Activated naive CD4-positive, alpha-beta T cell treated with anti-CD3 and anti-CD28 coated beads, Interleukin-2, amount 50 U/mL, for 24 hours (primary cell): ENCODE results near the gene CHD2.

Experiments
- H3K27ac Mint-ChIP-seq: one replicate; pipeline ENCODE4 v1.8.0; 2021; ENCODE audit warnings: mild to moderate bottlenecking, mixed read lengths
- H3K27me3 Mint-ChIP-seq: one replicate; pipeline ENCODE4 v1.8.0; 2021; ENCODE audit warnings: mixed read lengths
- H3K36me3 Mint-ChIP-seq: one replicate; pipeline ENCODE4 v1.8.0; 2021; ENCODE audit warnings: mixed read lengths
- H3K4me1 Mint-ChIP-seq: one replicate; pipeline ENCODE4 v1.8.0; 2021; ENCODE audit warnings: mixed read lengths
- H3K4me3 Mint-ChIP-seq: one replicate; pipeline ENCODE4 v1.8.0; 2021; ENCODE audit warnings: mild to moderate bottlenecking, mixed read lengths
- H3K9me3 Mint-ChIP-seq: one replicate; pipeline ENCODE4 v1.8.0; 2021; ENCODE audit warnings: mixed read lengths

The CHD2 gene

DNA sequence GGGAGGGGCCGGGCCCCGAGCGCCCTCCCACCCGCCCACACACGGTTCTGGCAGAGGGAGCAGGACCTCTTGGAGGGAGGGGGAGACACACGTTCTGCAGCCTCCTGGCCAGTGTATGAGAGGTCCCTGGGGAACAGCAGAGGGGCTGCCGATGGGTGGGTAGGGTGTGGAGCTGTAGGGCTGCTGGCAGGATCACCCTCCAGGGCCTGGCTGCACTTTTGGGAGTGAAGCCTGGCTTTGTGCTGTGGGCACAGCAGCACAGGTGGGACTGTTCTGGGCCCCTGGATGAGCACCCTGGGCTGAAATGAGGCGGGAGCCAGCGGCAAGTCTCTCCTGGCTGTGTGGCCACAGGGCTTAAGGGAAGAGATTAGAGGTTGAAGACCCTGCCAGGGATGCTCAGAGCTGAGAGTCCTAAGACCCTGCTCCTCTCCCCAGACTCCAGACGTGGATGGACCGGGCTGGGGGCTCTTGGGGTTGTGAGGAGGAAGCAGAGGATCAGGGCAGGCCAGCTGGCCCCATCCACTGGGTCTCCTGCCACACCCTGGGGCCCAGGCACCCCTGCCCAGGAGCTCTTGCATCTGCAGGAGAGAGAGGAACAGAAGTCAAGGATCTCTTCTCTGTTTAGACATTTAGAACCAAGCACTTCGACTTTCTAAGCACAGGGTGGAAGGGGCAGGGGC, 143.6 kb downstream of the CHD2 start:
- H3K36me3 Mint-ChIP-seq: peaks cover 2% of the 10 kb centered on the region

DNA sequence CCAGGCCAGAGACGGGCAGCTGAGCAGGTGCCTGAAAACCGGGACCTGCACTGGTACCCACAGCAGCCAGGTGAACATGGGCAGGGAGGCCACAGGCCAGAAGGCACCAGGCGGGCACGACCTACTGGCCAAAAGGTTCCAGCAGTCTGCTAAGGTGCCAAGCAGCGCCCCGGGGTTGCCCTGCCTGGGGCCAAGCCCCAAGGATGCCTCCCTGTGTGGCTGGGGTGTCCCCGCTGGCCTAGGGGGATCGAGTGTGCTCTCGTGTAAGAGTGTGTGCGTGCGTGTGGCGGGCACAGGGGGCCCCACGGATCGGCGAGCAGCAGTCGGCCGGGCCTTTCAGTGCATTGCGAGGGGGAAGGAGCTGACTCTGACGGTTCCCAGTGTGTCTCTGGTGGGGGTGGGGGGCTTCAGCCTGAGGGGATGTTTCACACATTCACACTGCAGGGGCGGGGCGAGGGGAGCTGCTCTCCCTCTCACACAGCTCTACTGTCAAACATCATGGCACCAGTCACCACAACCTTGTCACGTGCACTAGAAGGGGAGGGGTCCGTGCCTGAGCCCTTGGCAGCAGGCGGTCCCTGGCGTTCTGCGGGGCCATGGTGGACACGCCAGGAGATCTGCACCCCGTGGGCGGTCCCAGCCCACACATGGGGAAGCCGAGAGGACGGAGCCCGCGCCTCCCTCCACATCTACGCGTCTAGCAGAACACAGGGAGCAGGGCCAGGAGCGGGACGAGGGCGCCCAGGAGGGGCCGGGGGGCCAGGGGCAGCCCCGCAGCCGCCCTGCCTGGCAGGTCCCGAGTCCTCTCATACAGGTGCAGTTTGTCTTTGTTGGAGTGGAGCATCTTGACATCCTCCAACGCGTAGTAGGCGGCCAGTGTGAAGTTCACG, 144.4 kb downstream of the CHD2 start:
- H3K27me3 Mint-ChIP-seq: peaks cover 4% of the 10 kb centered on the region
- H3K27ac Mint-ChIP-seq: no peak overlapping the region
- H3K36me3 Mint-ChIP-seq: peaks cover 2% of the 10 kb centered on the region
- no peaks in the 10 kb centered on the region for H3K9me3 Mint-ChIP-seq
- no peak overlapping the region for H3K4me3 Mint-ChIP-seq
- peaks cover 20% of the 10 kb centered on the region for H3K4me1 Mint-ChIP-seq

More for the DNA sequence above, 143.6 kb downstream of the CHD2 start:
- H3K4me3 Mint-ChIP-seq: no peak overlapping the region
- peaks cover 2% of the 10 kb centered on the region for H3K27me3 Mint-ChIP-seq
- H3K9me3 Mint-ChIP-seq: no peaks in the 10 kb centered on the region
- peaks cover 13% of the 10 kb centered on the region for H3K4me1 Mint-ChIP-seq
- no peak overlapping the region for H3K27ac Mint-ChIP-seq

DNA sequence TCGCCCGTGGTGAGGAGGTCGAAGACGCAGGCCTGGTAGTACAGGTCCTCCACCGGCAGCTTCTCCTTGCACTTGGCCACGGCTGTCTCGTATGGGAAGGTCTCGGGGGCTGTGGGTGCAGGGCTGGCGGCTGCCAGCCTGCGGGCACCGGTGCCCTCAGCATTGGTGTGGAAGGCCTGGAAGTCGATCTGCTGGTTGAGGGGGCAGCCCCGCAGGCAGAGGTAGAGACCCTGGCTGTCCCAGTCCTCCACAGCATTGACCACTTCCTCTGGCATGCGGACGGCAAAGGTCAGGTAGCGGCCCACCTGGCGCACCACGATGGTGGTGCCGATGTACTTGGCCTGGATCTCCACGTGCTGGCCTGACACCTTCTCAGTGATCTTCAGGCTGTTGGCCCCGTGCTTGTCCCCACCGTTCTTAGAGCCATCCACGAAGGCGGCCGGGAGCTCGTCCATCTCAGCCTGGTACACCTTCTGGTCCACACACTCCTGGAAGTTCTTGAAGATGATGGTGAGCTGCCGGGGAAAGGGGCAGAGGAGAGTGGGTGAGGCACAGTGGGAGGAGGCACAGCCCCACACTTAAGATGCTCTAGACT, 145.2 kb downstream of the CHD2 start:
- peaks cover 2% of the 10 kb centered on the region for H3K27me3 Mint-ChIP-seq
- no peak overlapping the region for H3K4me3 Mint-ChIP-seq
- H3K9me3 Mint-ChIP-seq: no peaks in the 10 kb centered on the region
- H3K36me3 Mint-ChIP-seq: peaks cover 2% of the 10 kb centered on the region
- H3K27ac Mint-ChIP-seq: no peak overlapping the region
- peaks cover 20% of the 10 kb centered on the region for H3K4me1 Mint-ChIP-seq

DNA sequence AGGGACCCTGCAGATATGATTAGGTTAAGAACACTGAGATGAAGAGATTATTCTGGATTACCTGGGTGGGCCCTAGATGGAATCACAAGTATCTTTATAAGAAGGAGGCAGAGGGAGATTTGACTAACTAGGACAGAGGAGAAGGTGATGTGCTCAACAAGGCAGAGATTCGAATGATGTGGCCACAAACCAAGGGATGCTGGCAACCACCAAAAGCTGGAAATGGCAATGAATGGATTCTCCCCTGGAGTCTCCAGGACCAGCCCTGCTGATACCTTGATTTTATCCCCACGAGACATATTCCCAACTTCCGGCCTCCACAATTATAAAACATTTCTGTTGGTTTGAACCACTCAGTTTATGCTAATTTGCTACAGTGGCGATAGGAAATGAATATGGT, 146.0 kb downstream of the CHD2 start:
- Mint-ChIP-seq H3K27me3 (peaks cover 2% of the 10 kb centered on the region), H3K4me1 (peaks cover 20% of the 10 kb centered on the region), H3K27ac (no peak overlapping the region), H3K36me3 (peaks cover 2% of the 10 kb centered on the region), H3K4me3 (no peak overlapping the region), H3K9me3 (no peaks in the 10 kb centered on the region)

DNA sequence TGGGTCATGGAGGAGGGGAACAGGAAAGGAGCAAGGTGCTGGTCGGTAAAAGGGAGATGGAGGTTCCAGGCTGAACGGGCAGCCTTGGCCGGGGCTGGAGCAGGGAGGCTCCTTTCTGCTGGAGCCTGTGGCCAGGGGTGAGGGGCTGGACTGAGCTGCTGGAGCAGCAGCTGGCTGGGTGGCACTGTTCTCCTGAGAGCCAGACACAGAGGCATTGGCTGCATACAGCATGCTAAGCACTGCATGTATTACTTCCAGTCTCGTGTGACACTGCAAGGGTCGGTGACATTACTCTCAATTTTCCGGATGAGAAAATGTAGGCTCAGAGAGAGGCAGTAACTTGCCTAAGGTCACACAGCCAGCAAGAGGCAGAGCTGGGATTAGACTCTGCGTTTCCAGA, 146.6 kb downstream of the CHD2 start:
- Mint-ChIP-seq H3K9me3 (no peaks in the 10 kb centered on the region), H3K27me3 (peaks cover 2% of the 10 kb centered on the region), H3K27ac (no peak overlapping the region), H3K4me1 (peaks cover 20% of the 10 kb centered on the region), H3K36me3 (peaks cover 2% of the 10 kb centered on the region), H3K4me3 (no peak overlapping the region)

DNA sequence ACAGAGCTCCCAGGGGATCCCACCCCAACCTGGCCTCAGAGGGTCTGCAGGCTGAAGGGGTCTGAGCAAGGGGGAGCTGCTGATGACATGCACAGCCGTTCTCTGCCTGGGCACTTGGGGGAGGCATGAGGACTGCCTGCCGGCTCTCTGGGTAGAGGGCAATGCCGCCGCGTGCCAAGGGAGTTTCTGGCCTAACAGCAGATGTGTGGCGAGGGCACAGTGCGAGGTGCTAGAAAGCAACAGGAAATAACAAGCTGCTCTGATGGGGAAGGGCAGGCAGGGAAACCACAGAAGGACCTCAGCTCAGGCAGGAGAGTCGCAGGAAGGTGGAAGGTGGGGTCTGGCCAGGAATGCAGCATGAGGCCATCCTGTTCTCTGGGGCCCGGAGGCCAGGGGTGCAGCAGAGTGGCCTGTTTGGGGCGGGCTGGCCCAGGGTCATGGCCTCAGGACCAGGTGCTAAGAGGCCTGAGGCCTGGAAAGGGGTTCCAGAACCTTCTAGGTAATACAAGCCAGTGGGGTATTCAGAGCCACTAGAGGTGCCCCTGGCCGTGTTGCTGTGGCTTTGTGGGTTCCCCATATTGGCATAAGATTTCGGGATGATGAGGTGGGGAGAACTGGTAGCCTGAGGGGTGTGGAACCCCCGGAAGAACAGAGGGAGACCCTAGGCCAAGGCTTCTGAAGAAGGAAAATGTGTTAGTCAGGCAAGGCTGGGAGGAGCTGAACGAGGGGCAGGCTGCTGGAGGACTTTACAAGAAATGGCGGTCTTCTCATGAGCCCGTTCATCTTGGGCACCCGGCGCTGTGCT, 147.7 kb downstream of the CHD2 start:
- H3K27ac Mint-ChIP-seq: peak overlapping the region; percentile 83
- peak overlapping the region; percentile 30 for H3K4me3 Mint-ChIP-seq
- H3K36me3 Mint-ChIP-seq: peaks cover 2% of the 10 kb centered on the region
- no peaks in the 10 kb centered on the region for H3K9me3 Mint-ChIP-seq
- peaks cover 20% of the 10 kb centered on the region for H3K4me1 Mint-ChIP-seq
- H3K27me3 Mint-ChIP-seq: peaks cover 2% of the 10 kb centered on the region

DNA sequence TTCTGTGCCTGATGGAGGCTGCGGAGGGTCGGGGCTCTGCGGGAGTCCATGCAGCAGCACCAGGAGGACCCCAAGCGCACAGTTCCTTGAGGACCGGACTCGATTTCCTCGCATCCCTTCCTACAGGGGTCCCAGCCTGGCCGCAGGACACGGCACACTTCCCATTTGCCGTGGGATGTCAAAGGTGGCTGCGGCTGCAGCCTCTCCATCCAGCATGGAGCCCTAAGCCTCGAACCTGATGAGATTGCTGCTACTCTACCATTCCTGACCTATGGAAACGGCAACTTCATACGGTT, 148.2 kb downstream of the CHD2 start:
- Mint-ChIP-seq H3K9me3 (no peaks in the 10 kb centered on the region), H3K4me1 (peaks cover 20% of the 10 kb centered on the region), H3K36me3 (peaks cover 2% of the 10 kb centered on the region), H3K27ac (no peak overlapping the region), H3K4me3 (no peak overlapping the region), H3K27me3 (peaks cover 2% of the 10 kb centered on the region)

DNA sequence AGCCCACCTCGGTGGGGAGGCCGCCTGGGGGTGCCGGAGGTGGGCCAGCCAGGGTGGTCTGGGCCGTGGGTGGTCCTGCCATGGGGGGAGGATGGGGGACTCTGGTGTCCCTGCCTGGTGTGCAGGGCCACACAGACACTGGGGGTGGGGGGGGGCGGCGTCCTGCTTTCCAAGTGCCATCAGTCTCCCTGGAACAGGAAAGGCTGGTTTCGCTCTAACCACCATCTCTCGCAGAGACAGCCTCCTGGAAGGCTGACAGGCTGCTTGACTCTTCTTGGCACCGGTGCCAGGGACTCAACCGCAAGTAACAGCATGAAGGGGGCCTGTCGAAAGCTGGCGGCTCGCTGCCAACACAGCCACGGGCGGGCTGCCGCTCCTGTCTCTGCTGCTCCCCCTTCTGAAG, 148.6 kb downstream of the CHD2 start:
- Mint-ChIP-seq H3K36me3 (peaks cover 2% of the 10 kb centered on the region), H3K9me3 (no peaks in the 10 kb centered on the region), H3K27me3 (peaks cover 2% of the 10 kb centered on the region), H3K4me1 (peaks cover 20% of the 10 kb centered on the region), H3K27ac (no peak overlapping the region), H3K4me3 (no peak overlapping the region)

DNA sequence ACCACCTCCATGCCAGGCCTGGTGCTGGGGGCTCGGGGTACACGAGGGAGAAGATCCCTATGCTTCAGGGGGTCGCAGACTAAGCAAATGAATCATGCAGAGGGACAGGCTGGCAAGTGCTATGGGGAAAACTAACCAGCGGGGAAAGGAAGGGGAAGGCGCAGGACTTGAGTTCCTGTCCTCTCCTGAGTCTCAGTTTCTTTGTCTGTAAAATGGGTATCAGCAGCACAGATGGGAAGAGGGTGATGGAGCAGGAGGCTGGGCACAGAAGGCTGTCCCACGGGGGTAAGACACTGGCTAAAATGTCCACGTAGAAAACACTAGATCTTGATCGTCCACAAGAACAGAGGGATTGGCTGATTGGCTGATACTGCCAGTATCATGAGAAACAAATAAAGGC, 149.1 kb downstream of the CHD2 start:
- peaks cover 2% of the 10 kb centered on the region for H3K36me3 Mint-ChIP-seq
- H3K9me3 Mint-ChIP-seq: no peaks in the 10 kb centered on the region
- H3K4me1 Mint-ChIP-seq: peaks cover 20% of the 10 kb centered on the region
- peaks cover 2% of the 10 kb centered on the region for H3K27me3 Mint-ChIP-seq
- H3K27ac Mint-ChIP-seq: no peak overlapping the region
- no peak overlapping the region for H3K4me3 Mint-ChIP-seq

DNA sequence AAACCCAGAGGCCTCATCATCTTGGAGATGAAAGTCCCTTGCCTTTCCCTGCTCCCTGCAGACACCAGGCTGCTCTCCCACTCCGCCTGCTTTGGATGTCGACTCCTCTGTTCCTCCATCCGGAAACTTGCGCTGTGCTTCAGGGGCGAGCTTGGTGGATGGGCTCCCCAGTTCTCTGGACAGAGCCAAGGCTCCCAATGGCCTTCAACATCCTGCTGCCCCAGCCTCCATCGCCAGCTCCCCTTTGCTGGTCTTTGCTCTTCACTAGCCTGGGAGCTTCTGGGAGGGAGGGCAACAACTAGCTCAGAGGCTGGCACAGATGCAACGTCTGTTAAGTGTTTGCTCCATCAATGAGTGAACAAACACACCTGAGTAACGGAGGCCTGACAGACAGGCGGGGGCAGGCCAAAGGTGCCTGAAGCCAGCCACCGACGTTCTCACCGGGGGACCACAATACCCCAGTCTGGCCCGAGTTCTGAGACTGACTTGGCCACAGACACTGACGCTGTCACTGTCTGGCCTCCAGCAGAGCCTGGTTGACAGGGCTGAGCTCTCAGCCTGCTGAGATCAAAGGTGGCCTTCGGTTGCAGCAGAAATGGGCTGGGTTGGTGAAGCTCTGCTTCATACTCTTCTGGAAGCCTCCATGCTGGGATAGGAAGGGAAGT, 149.9 kb downstream of the CHD2 start:
- Mint-ChIP-seq H3K27me3 (peaks cover 2% of the 10 kb centered on the region), H3K9me3 (no peaks in the 10 kb centered on the region), H3K27ac (no peak overlapping the region), H3K4me3 (no peak overlapping the region), H3K36me3 (peaks cover 2% of the 10 kb centered on the region), H3K4me1 (peaks cover 20% of the 10 kb centered on the region)

DNA sequence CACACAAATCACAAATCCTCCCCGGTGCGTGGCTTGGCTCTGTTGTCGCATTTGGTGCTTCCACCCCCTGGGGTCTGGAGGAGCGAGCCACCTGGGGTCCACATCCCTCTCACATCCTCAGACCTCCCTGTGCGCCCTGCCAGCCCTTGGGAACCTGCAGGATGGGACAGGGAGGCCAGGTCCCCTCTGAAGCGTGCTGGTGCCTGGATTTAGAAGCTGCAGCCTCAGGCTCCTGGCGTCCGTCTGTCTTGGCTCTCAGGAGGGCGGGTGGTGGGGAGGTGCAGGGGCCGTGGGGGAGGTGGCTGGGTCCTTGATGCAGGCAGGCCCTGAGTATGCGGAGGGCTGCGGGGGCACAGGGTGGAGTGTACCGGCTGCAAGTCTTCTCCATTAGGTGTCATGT, 150.5 kb downstream of the CHD2 start:
- no peak overlapping the region for H3K4me3 Mint-ChIP-seq
- H3K36me3 Mint-ChIP-seq: peaks cover 2% of the 10 kb centered on the region
- H3K9me3 Mint-ChIP-seq: no peaks in the 10 kb centered on the region
- H3K4me1 Mint-ChIP-seq: peaks cover 20% of the 10 kb centered on the region
- H3K27ac Mint-ChIP-seq: no peak overlapping the region
- H3K27me3 Mint-ChIP-seq: peaks cover 2% of the 10 kb centered on the region

DNA sequence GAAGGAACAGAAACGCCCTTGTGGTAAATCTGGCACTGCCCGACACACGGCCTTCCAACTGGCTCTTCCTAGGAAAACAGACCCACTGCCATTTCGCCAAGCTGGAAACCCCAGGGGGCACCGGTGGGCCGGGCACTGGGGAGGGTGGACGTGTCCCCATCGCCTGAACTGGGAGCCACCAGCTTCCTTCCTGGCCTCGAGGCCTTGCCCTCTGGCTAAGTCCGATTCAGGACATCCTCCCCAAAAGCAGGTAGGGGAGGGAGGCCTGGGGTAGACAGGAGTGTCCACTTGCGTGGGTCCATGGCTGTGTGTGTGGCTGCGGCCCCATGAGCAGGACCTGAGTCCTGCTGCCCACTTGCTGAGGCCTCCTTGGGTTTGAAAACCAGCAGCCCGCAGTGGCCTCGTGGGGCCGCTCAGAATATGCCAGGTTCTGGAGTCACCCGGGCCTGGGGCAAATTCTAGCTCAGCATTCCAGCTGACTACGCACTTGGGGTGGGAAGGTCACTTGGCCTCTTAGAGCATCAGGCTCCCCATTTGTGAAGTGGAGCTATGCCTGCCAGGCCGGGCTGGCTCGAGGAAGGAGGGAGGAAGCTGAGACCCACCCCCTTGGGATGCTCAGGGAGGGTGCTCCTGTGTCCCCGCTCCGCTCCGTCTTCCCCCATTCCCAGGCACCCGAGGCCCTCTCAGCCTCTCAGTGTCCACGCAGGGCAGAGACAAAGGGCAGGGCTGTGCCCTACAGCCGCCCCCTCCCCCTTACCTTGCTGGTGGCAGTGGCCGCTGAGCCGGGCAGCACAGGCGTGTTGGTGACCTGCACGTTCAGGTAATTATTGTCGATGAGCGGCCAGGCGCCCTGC, 151.3 kb downstream of the CHD2 start:
- Mint-ChIP-seq H3K4me1 (peaks cover 17% of the 10 kb centered on the region), H3K27ac (no peak overlapping the region), H3K4me3 (no peak overlapping the region), H3K9me3 (no peaks in the 10 kb centered on the region), H3K27me3 (peaks cover 2% of the 10 kb centered on the region), H3K36me3 (no peaks in the 10 kb centered on the region)

DNA sequence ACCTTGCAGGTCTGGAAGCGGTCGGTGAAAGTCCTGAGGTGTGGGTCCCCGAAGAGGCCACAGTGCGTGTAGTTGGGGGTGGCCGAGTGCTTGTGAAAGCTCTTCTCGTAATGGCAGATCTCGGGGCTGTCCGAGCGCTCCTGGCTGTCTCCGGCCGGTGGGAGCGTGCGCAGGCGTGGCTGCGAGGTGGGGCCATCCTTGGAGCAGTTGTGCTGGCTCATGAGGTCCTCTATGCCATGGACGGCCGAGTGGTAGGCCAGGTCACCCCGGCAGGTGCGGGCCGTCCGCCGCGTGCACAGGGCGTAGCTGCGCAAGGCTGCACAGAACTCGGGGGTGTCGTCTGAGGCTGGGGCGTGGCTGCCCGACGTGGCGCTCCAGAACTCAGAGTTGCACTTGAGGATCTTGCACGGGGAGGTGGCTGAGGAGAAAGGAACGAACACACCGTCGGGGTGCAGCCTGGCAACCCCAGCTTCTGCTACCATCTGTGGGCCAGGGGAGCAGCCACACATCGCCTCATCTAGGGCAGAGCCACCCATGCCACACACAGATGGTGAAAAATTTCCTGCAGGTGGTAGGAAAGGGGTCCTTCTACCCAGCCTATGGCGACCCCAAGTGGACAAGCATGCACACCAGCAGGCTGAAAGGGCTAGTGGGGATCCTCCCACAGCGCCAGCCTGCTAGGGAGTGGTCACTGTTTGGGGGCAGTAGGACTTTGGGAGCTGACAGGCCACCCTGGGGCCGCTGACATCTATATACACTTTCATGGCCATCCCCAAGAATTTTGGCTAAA, 152.2 kb downstream of the CHD2 start:
- H3K9me3 Mint-ChIP-seq: no peaks in the 10 kb centered on the region
- peaks cover 16% of the 10 kb centered on the region for H3K4me1 Mint-ChIP-seq
- H3K27me3 Mint-ChIP-seq: peaks cover 2% of the 10 kb centered on the region
- H3K4me3 Mint-ChIP-seq: no peak overlapping the region
- no peak overlapping the region for H3K27ac Mint-ChIP-seq
- no peaks in the 10 kb centered on the region for H3K36me3 Mint-ChIP-seq

DNA sequence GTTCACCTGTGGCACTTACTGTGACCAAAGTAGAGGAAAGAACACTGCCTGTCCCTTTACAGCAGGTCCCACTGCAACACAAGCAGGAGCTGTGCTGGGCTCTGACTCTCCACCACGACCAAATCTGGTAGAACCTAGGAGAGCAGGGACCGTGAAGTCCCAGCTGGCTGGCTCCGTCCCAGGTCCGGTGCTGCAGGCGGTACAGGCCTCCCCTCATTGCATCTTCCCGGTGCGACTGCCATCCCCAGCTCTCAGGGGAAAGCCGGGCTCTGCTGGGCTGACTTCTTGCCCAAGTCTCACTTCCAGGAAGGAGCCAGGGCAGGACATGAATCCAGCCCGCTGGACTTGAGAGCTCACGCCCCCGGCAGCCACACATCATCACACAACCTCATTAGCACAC, 155.1 kb downstream of the CHD2 start:
- H3K4me3 Mint-ChIP-seq: no peak overlapping the region
- no peaks in the 10 kb centered on the region for H3K9me3 Mint-ChIP-seq
- no peak overlapping the region for H3K27ac Mint-ChIP-seq
- H3K36me3 Mint-ChIP-seq: no peaks in the 10 kb centered on the region
- no peaks in the 10 kb centered on the region for H3K27me3 Mint-ChIP-seq
- H3K4me1 Mint-ChIP-seq: no peaks in the 10 kb centered on the region
